ENCODE measurements around the gene TMEM191C.

- TF ChIP-seq POLR2AphosphoS5 (IDR thresholded peaks at IDR 0.05): no peak
- TF ChIP-seq POLR2A (IDR thresholded peaks at IDR 0.05): no peak
Measured at GRCh38 chr22:21455334-21456089, 11.7 kb upstream of the TMEM191C start.

Data from upper lobe of left lung (tissue), 4 donors.